ENCODE measurements around the gene MDC1. TPM values are rescaled to one million over a fixed set of nuclear protein-coding genes. Genes with fewer than 3 reads are reported as not detected.
"Not testable (repeated sequence)": the region's sequence is repeated elsewhere in the genome, so short reads cannot be mapped to it uniquely, and the experiment has no call there.

MDC1 gene
- total and polyA plus RNA-seq, 5 donors = 11.1 to 26.6 (median 22.4) TPM

DNA sequence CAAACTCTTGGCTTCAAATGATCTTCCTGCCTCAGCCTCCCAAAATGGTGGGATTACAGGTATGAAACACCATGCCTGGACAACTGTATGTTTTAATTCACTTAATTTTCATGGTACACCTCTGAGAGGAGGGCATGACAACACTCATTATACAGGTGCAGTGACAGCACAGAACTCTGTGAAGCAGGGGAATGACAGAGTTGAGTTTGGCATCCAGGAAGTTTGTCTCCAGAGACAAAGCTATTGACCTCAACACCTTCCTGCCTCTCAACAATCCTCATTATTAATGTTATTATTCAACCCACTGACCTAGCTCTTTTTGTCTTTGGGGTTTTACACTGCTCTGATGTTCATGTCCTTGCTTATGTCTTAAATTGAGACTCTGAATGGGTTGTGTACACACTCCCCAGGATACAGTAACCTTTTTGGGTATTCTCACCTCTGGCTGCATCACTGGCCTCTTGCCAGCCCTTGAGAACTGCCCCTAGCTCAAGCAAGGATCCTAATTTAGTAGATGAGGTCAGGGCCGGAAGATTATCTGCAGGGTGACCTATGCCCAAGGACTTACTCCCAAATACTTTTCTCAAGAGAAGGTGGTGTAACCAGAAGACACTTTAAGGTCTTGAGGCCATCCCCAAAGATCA is 40.3 kb upstream of the MDC1 start:
- no peak for DNase-seq
- peak overlapping the region; percentile 34 for H3K27ac ChIP-seq (ENCODE audit: low read length)
- H3K4me3 ChIP-seq (ENCODE audit: low read length) = no peak overlapping the region
- peak in 1 of 2 donors; percentile 35 for ATAC-seq
- 73% methylated on average over 1 of the region's 1 CpG for WGBS
- H3K4me1 ChIP-seq (ENCODE audit: control insufficient read depth, insufficient read depth, low read length) = peaks cover 9% of the 10 kb centered on the region
- H3K9me3 ChIP-seq (ENCODE audit: control insufficient read depth, low read length) = no peaks in the 10 kb centered on the region
- H3K27me3 ChIP-seq (ENCODE audit: control insufficient read depth, insufficient read depth) = no peaks in the 10 kb centered on the region
- intact Hi-C loops (cut with DNase I) = no loop called here

DNA sequence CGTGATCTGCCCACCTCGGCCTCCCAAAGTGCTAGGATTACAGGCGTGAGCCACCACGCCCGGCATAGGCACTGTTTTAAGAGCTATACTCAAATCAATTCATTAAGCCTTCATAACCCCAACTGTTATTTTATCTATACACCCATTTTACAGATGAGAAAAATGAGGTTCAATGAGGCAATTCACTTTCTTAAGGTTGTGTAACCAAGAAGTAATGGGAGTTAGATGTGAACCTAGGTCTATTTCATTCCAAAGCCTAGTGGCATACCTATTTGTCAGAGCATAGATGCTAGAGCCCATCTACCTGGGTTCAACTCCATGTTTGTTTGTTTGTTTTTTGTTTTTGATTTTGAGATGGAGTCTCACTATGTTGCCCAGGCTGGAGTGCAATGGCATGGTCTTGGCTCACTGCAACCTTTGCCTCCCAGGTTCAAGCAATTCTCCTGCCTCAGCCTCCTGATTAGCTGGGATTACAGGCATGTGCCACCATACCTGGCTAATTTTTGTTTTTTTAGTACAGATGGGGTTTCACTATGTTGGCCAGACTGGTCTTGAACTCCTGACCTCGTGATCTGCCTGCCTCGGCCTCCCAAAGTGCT is 39.4 kb upstream of the MDC1 start:
- 97% methylated on average over 7 of the region's 7 CpGs for WGBS
- H3K27me3 ChIP-seq (ENCODE audit: control insufficient read depth, insufficient read depth); H3K27ac ChIP-seq (ENCODE audit: low read length); intact Hi-C loops (cut with DNase I); H3K9me3 ChIP-seq (ENCODE audit: control insufficient read depth, low read length); DNase-seq; ATAC-seq; H3K4me3 ChIP-seq (ENCODE audit: low read length): not testable (repeated sequence)
- H3K4me1 ChIP-seq (ENCODE audit: control insufficient read depth, insufficient read depth, low read length) = peaks cover 12% of the 10 kb centered on the region

DNA sequence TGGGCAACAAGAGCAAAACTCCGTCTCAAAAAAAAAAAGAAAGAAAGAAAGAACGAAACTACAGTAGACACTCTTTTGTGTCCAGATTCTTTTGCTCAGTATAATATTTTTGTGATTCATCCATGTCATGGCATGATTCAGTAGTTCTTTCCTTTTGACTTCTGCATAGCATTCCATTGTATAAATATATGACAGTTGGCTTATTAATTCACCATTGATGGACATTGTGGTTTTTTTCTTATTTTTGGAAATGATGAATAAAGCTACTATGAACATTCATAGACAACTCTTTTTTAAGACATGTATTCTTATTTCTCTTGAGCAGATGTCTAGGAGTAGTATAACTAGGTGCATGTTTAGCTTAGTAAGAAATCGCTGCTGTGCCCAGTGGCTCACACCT is 37.5 kb upstream of the MDC1 start:
- H3K27ac ChIP-seq (ENCODE audit: low read length) = no peak overlapping the region
- H3K4me1 ChIP-seq (ENCODE audit: control insufficient read depth, insufficient read depth, low read length) = peaks cover 10% of the 10 kb centered on the region
- H3K4me3 ChIP-seq (ENCODE audit: low read length) = no peak overlapping the region
- 88% methylated on average over 3 of the region's 3 CpGs for WGBS
- intact Hi-C loops (cut with DNase I) = no loop called here
- no peaks in the 10 kb centered on the region for H3K27me3 ChIP-seq (ENCODE audit: control insufficient read depth, insufficient read depth)
- DNase-seq = no peak
- no peaks in the 10 kb centered on the region for H3K9me3 ChIP-seq (ENCODE audit: control insufficient read depth, low read length)
- no peak for ATAC-seq

DNA sequence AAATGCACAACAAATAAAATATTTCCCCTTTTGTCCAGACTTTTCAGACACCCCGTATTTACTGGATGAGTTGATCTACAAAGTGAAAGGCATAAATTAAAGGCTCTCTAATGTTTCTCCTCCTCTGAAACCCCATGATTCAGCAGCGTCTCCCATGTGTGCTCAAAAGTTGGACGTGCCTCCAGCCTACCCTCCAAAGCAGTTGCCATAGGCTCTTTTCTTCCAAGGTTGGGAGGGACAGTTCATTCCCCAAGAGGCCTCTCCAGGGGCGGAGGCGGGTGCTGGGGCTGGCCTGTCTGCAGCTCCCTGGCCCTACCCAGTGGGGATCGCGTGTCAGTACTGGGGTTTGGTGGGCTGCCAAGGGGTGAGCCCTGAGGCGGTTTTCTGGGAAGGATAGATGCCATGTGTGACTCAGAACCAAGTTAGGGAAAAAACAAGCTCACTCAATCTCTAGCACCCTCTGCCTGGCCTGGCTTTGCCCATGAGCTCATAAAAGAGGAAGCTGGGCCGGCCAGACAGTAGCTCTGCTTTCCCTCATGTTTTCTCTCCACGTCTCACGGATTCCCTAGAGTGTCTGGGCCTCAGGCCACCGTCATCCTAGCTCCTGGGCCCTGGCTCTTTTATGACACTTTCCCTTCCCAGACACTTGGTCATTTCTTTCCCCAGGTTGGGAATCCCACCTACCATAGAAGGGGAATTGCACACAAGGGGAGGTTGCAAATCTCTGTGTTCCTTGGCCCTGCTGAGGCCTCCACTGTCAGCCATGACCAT is 35.3 kb upstream of the MDC1 start:
- H3K4me3 ChIP-seq (ENCODE audit: low read length) = no peak overlapping the region
- H3K9me3 ChIP-seq (ENCODE audit: control insufficient read depth, low read length) = no peaks in the 10 kb centered on the region
- peak overlapping the region; percentile 94 for H3K27ac ChIP-seq (ENCODE audit: low read length)
- H3K4me1 ChIP-seq (ENCODE audit: control insufficient read depth, insufficient read depth, low read length) = peaks cover 10% of the 10 kb centered on the region
- intact Hi-C loops (cut with DNase I) = no loop called here
- H3K27me3 ChIP-seq (ENCODE audit: control insufficient read depth, insufficient read depth) = no peaks in the 10 kb centered on the region
- peak; percentile 97 to 98 (median 97) for DNase-seq
- 19% methylated on average over 12 of the region's 12 CpGs for WGBS
- peak; percentile 95 to 96 for ATAC-seq

DNA sequence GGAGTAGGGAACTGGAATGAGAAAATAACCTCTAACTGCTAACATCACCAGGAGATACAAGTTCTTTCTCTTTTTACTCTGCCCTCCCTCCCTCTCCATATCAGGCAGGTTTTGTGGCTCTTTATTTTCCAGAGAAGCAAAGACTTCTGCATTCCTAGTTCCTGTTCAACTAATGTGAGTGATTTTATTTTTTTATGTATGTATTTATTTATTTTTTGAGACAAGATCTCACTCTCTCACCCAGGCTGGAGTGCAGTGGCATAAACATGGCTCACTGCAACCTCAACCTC is 33.2 kb upstream of the MDC1 start:
- DNase-seq = no peak
- Histone ChIP-seq H3K9me3 (ENCODE audit: control insufficient read depth, low read length) (no peaks in the 10 kb centered on the region), H3K27ac (ENCODE audit: low read length) (no peak overlapping the region), H3K4me3 (ENCODE audit: low read length) (no peak overlapping the region), H3K27me3 (ENCODE audit: control insufficient read depth, insufficient read depth) (no peaks in the 10 kb centered on the region), H3K4me1 (ENCODE audit: control insufficient read depth, insufficient read depth, low read length) (peaks cover 10% of the 10 kb centered on the region)
- intact Hi-C loops (cut with DNase I) = no loop called here
- ATAC-seq = no peak

DNA sequence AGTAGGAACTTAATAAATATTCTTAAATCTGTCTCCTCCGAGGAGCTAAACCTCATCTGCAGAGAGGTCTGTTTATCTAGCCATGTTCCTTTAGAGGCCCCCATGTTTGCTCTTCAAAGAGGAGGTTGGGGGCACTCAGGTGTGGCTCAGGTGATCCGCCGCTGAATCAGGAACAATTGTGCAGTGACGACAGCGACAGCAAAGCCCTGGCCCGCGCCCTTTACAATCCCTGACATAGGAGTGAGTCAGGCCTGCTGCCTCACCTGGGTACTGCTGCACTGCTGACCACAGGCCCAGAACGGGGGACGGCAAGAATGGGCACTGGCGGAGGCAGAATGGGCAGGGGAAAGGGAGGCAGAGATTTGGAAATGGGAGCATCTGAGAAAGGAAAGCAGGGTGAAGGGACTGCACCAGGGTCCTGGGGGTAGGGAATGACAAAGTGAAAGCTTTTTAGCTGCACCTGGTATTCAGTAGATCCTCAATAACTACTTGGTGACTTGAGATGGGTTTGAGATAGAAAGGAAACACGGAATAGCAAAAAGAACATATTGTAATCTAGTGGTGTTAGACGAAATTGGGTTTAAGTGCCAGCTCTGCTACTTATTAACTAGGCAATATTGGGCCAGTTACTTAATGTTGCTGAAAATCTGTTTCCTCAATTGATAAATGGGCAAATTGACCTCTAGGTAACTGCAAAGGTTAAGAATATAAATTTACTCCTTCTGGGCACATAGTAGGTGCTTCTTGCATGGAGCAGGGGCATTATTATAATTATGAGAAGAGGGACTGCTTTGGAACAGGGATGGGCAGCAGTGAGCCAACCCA is 32.7 kb upstream of the MDC1 start:
- Histone ChIP-seq H3K4me3 (ENCODE audit: low read length) (no peak overlapping the region), H3K9me3 (ENCODE audit: control insufficient read depth, low read length) (no peaks in the 10 kb centered on the region), H3K27me3 (ENCODE audit: control insufficient read depth, insufficient read depth) (no peaks in the 10 kb centered on the region), H3K4me1 (ENCODE audit: control insufficient read depth, insufficient read depth, low read length) (peaks cover 12% of the 10 kb centered on the region), H3K27ac (ENCODE audit: low read length) (no peak overlapping the region)
- DNase-seq (no peak), ATAC-seq (no peak)
- WGBS = 88% methylated on average over 12 of the region's 12 CpGs
- intact Hi-C loops (cut with DNase I) = loop anchor here in 3 of 4 donors (10.0 kb wide), 3 partner anchors 65 to 165 kb away; partner anchors contain the start of genes DDR1 (in 2 of the 3) and VARS2 (in 1 of the 3)

DNA sequence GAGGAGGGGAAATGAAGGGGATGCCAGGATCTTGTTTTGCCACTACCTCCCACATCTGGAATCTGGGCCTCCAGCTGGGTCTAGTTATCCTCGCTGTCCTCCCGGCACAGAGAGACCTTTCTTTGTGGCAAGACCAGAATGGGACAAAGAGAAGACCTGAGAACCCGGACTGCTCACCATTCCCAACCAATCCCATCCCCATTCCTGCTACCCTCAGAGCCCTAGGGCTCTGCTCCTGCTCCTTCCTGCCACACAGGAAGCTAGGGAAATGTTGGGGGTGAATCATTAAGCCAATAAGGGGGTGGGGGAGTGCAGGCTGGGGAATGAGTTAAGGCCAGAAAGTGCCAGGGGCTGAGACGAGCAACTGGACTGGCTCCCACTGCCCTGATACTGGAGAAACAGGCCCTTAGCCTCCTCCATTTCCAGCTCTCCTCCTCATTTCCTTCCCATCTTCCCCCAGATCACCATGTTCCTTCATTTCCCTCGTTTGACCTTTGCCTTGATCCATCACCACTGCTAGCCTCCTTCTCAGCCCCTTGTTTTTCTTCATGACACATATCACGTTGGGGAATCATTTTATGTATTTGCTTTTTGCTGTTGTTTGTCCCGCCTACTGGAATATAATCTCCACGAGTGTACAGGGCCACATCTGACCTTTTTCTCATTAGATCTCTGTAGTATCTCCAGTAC is 31.9 kb upstream of the MDC1 start:
- no peaks in the 10 kb centered on the region for H3K27me3 ChIP-seq (ENCODE audit: control insufficient read depth, insufficient read depth)
- H3K27ac ChIP-seq (ENCODE audit: low read length) = no peak overlapping the region
- peaks cover 12% of the 10 kb centered on the region for H3K4me1 ChIP-seq (ENCODE audit: control insufficient read depth, insufficient read depth, low read length)
- 56% methylated on average over 8 of the region's 8 CpGs for WGBS
- no peaks in the 10 kb centered on the region for H3K9me3 ChIP-seq (ENCODE audit: control insufficient read depth, low read length)
- DNase-seq (no peak), ATAC-seq (no peak)
- intact Hi-C loops (cut with DNase I) = loop anchor here in 3 of 4 donors (10.0 kb wide), 3 partner anchors 66 to 166 kb away; partner anchors contain the start of genes DDR1 (in 2 of the 3) and VARS2 (in 1 of the 3)
- no peak overlapping the region for H3K4me3 ChIP-seq (ENCODE audit: low read length)

DNA sequence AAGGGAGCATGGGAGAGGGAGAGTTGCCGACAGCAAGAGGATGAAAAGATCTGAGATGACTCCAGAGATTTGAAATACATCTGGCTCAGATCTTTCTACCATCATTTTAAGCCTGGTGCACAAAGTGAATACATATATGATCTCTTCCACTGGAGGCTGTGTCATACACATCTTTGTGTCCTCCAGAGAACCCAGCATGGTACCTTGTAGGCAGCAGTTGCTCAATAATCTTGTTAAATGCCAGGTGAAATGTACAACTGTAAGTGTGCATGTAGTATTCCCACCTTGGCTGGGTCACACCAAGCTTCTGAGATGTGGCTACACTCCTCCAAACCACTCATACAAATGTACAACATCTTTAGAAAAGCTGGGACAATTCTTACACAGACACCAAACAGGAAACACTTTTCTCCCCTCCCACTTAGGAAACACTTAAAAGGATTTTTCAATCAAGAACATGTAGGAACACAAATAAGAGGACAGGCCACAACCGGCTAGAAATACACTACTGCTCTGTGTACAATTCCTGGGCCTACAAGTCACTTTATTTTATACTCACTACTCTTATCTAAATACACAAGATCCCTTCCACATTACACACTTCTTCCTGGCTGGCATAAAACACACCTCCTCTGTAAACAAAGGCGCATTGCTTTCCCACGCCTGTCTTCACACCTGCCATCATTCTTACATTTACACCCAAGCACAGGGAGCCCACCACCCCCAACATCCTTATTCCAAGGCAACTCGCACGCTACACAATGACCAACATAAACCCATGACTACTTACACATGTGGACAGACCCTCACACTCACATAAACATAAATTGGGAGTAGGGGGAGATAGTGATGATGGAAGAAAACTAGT is 31.1 kb upstream of the MDC1 start:
- H3K4me1 ChIP-seq (ENCODE audit: control insufficient read depth, insufficient read depth, low read length) = peaks cover 11% of the 10 kb centered on the region
- 74% methylated on average over 6 of the region's 6 CpGs for WGBS
- intact Hi-C loops (cut with DNase I) = loop anchor here in 3 of 4 donors (10.0 kb wide), 3 partner anchors 67 to 167 kb away; partner anchors contain the start of genes DDR1 (in 2 of the 3) and VARS2 (in 1 of the 3)

DNA sequence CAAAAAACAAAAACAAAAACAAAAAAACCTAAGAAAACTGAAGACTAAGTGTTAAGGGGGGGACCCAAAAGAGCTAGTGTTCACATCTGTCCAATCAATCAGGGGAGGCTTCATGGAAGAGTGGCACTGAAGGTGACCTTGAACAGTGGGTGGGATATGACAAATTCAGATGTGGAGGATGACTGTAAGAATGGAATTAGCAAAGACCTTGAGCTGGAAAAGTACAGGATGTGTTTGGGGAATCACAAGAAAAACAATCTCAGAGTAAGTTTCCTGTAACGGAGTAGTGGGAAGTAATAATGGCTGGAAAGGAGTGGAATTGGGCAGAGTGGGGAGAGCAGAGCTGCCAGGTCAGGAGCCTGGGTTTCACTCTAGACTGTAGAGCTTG is 30.2 kb upstream of the MDC1 start:
- Histone ChIP-seq H3K4me3 (ENCODE audit: low read length) (no peak overlapping the region), H3K4me1 (ENCODE audit: control insufficient read depth, insufficient read depth, low read length) (peaks cover 6% of the 10 kb centered on the region), H3K27me3 (ENCODE audit: control insufficient read depth, insufficient read depth) (no peaks in the 10 kb centered on the region), H3K27ac (ENCODE audit: low read length) (no peak overlapping the region), H3K9me3 (ENCODE audit: control insufficient read depth, low read length) (no peaks in the 10 kb centered on the region)
- DNase-seq (no peak), ATAC-seq (no peak)
- intact Hi-C loops (cut with DNase I) = loop anchor here in 3 of 4 donors (10.0 kb wide), 3 partner anchors 68 to 168 kb away; partner anchors contain the start of genes DDR1 (in 2 of the 3) and VARS2 (in 1 of the 3)
- WGBS = 56% methylated on average over 1 of the region's 1 CpG

More for the DNA sequence above, 31.1 kb upstream of the MDC1 start:
- H3K27me3 ChIP-seq (ENCODE audit: control insufficient read depth, insufficient read depth) = no peaks in the 10 kb centered on the region
- H3K27ac ChIP-seq (ENCODE audit: low read length) = peak overlapping the region; percentile 44
- no peak overlapping the region for H3K4me3 ChIP-seq (ENCODE audit: low read length)
- no peaks in the 10 kb centered on the region for H3K9me3 ChIP-seq (ENCODE audit: control insufficient read depth, low read length)
- DNase-seq = no peak
- ATAC-seq = no peak
